ENCODE data around the gene EEF1A1. TPM values are rescaled to one million over a fixed set of nuclear protein-coding genes. Genes with fewer than 3 reads are reported as not detected.
A peak's percentile ranks its signal among the peaks of the same experiment; 100 is the strongest.
"Not testable (repeated sequence)": the region's sequence is repeated elsewhere in the genome, so short reads cannot be mapped to it uniquely, and the experiment has no call there.

Gene EEF1A1
- 20,572 TPM for polyA plus RNA-seq (2013, experiment 1 of 2)
- polyA plus RNA-seq (2013, experiment 2 of 2): 20,834 TPM

DNA sequence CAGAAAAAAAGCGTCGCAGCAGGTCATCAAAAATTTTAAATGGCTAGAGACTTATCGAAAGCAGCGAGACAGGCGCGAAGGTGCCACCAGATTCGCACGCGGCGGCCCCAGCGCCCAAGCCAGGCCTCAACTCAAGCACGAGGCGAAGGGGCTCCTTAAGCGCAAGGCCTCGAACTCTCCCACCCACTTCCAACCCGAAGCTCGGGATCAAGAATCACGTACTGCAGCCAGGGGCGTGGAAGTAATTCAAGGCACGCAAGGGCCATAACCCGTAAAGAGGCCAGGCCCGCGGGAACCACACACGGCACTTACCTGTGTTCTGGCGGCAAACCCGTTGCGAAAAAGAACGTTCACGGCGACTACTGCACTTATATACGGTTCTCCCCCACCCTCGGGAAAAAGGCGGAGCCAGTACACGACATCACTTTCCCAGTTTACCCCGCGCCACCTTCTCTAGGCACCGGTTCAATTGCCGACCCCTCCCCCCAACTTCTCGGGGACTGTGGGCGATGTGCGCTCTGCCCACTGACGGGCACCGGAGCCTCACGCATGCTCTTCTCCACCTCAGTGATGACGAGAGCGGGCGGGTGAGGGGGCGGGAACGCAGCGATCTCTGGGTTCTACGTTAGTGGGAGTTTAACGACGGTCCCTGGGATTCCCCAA lies at the start of gene EEF1A1:
Gene EEF1A1 (minus strand): TSS at position 345 of the 663 bp plus-strand sequence. CDS start 1,006 bp downstream, outside the sequence.
- H3K23ac ChIP-seq (ENCODE audit: low read depth, low read length, poor library complexity): peak within 1 kb of the TSS; percentile 99
- peak within 1 kb of the TSS; percentile 71 for H3K4me2 ChIP-seq (ENCODE audit: insufficient read depth, low read length, poor library complexity, severe bottlenecking)
- peak within 1 kb of the TSS; percentile 98 for H3K4ac ChIP-seq (ENCODE audit: low read length)
- no peak within 1 kb of the TSS for H4K91ac ChIP-seq (ENCODE audit: low read depth, low read length, poor library complexity)
- H3K27ac ChIP-seq (replicated peaks; ENCODE audit: low read length): peak within 1 kb of the TSS; percentile 99
- H3K18ac ChIP-seq (ENCODE audit: low read length): peak within 1 kb of the TSS; percentile 98
- DNase-seq (ENCODE audit: low spot score): peak; percentile 99
- H3K9ac ChIP-seq (ENCODE audit: low read depth, low read length, poor library complexity): peak within 1 kb of the TSS; percentile 99
- WGBS, 2 donors (ENCODE audit: extremely low coverage in 2 of 2, insufficient read length in 2 of 2, insufficient replicate concordance in 1 of 2): no CpG with 5 or more reads among the region's 53 CpGs
- peaks cover 0 to 2% of the 10 kb centered on the region in 2 donors for H3K9me3 ChIP-seq (replicated peaks in 1 of 2; ENCODE audit: control insufficient read depth in 2 of 2, insufficient read depth in 1 of 2, low read depth in 1 of 2, low read length in 2 of 2)
- peak within 1 kb of the TSS; percentile 92 for H2BK15ac ChIP-seq (ENCODE audit: low read length)
- peak within 1 kb of the TSS; percentile 96 for H2BK120ac ChIP-seq (ENCODE audit: low read depth, low read length)
- H3K4me3 ChIP-seq (ENCODE audit: low read length in 2 of 2): peak within 1 kb of the TSS; percentile 91 to 99
- H3K27me3 ChIP-seq (ENCODE audit: control insufficient read depth in 3 of 3, insufficient read depth in 3 of 3, low read depth in 1 of 3, low read length in 3 of 3): no peaks in the 10 kb centered on the region
- peak within 1 kb of the TSS; percentile 88 for H2AFZ ChIP-seq (ENCODE audit: low read length)
- H3K14ac ChIP-seq (ENCODE audit: low read length): peak within 1 kb of the TSS; percentile 97
- H4K8ac ChIP-seq (ENCODE audit: low read depth, low read length): peak within 1 kb of the TSS; percentile 82
- H2AK5ac ChIP-seq (ENCODE audit: low read depth, low read length): peak within 1 kb of the TSS; percentile 100
- peaks cover 6 to 9% of the 10 kb centered on the region in 2 donors for H3K4me1 ChIP-seq (ENCODE audit: control insufficient read depth in 2 of 2, insufficient read depth in 1 of 2, low read depth in 1 of 2, low read length in 2 of 2)
- H2BK12ac ChIP-seq (ENCODE audit: low read length): peak within 1 kb of the TSS; percentile 10
- H3K79me1 ChIP-seq (ENCODE audit: low read depth, low read length): peaks cover 6% of the 10 kb centered on the region
- H2BK5ac ChIP-seq (ENCODE audit: low read length): peak within 1 kb of the TSS; percentile 99
- peaks cover 25 to 43% of the 10 kb centered on the region in 2 donors for H3K36me3 ChIP-seq (replicated peaks in 1 of 2; ENCODE audit: control insufficient read depth in 2 of 2, insufficient read depth in 2 of 2, low read length in 2 of 2)

DNA sequence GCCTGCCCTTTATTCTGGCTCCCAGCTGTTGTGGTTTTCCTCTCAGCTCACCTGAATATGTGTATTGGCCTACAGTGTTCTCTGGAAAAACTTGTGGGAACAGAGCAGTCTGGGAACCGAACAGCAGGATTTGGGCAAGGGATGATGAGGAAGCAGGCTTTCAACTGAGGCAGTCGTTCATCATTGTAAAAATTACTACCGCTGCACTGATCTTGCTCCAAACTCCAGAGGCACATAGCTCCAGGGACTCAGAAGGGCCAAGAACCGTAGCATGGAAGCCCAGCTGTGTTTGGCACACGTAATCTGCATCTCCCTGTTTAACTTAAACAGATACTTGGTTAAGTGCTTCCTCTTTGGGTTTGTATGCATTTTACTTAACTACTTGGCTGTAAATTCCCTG lies 48.3 kb upstream of the EEF1A1 start:
- Histone ChIP-seq H3K23ac (ENCODE audit: low read depth, low read length, poor library complexity) (no peak overlapping the region), H3K9ac (ENCODE audit: low read depth, low read length, poor library complexity) (no peak overlapping the region), H2AFZ (ENCODE audit: low read length) (no peak overlapping the region), H2AK5ac (ENCODE audit: low read depth, low read length) (no peak overlapping the region), H3K79me1 (ENCODE audit: low read depth, low read length) (no peaks in the 10 kb centered on the region), H3K27me3 (ENCODE audit: control insufficient read depth in 3 of 3, insufficient read depth in 3 of 3, low read depth in 1 of 3, low read length in 3 of 3) (no peaks in the 10 kb centered on the region), H3K18ac (ENCODE audit: low read length) (peak overlapping the region; percentile 60), H3K27ac (replicated peaks; ENCODE audit: low read length) (no peak overlapping the region), H3K9me3 (replicated peaks in 1 of 2; ENCODE audit: control insufficient read depth in 2 of 2, insufficient read depth in 1 of 2, low read depth in 1 of 2, low read length in 2 of 2) (peaks cover 0 to 2% of the 10 kb centered on the region in 2 donors), H3K36me3 (replicated peaks in 1 of 2; ENCODE audit: control insufficient read depth in 2 of 2, insufficient read depth in 2 of 2, low read length in 2 of 2) (no peaks in the 10 kb centered on the region), H3K4me1 (ENCODE audit: control insufficient read depth in 2 of 2, insufficient read depth in 1 of 2, low read depth in 1 of 2, low read length in 2 of 2) (peaks cover 8% of the 10 kb centered on the region in 2 donors), H2BK15ac (ENCODE audit: low read length) (no peak overlapping the region), H4K8ac (ENCODE audit: low read depth, low read length) (peak overlapping the region; percentile 49), H2BK5ac (ENCODE audit: low read length) (no peak overlapping the region), H3K4ac (ENCODE audit: low read length) (no peak overlapping the region), H3K14ac (ENCODE audit: low read length) (no peak overlapping the region), H2BK12ac (ENCODE audit: low read length) (no peak overlapping the region), H3K4me3 (ENCODE audit: low read length in 2 of 2) (no peak overlapping the region), H3K4me2 (ENCODE audit: insufficient read depth, low read length, poor library complexity, severe bottlenecking) (no peak overlapping the region), H2BK120ac (ENCODE audit: low read depth, low read length) (no peak overlapping the region), H4K91ac (ENCODE audit: low read depth, low read length, poor library complexity) (no peak overlapping the region)
- no peak for DNase-seq (ENCODE audit: low spot score)
- WGBS, 2 donors (ENCODE audit: extremely low coverage in 2 of 2, insufficient read length in 2 of 2, insufficient replicate concordance in 1 of 2): no CpG with 5 or more reads among the region's 5 CpGs

DNA sequence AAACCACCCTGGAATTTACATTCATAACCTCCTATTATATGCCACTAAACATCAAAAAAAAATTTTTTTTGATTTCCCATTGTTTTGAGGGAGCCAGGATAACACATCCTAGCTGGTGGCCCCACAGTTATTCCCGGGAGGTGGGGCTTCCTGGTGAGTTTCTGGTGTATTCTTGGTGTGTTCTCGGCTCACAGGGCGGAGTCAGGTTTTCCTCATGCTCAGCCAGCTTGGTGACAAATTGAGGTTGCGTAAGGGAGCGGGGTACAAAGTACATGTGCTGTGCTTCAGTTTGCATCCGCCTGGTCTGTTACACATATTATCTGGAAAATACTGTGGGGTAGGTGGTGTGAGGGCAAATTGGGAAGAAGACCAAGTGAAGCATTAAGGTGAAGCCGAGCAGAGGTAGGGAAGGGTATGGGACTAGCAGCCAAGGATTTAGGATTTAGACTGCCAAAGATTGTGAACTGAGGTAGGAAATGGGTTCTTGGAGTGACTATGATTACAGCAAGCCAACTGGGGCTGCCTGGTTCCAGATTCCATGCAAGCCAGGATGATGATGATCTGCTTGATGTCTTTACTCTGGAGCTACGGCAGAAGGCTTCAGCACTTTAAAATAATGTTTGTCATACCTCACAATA lies 46.2 kb upstream of the EEF1A1 start:
- Histone ChIP-seq H3K27ac (replicated peaks; ENCODE audit: low read length) (peak overlapping the region; percentile 36), H2BK15ac (ENCODE audit: low read length) (peak overlapping the region; percentile 40), H2AK5ac (ENCODE audit: low read depth, low read length) (no peak overlapping the region), H3K36me3 (replicated peaks in 1 of 2; ENCODE audit: control insufficient read depth in 2 of 2, insufficient read depth in 2 of 2, low read length in 2 of 2) (no peaks in the 10 kb centered on the region), H2BK5ac (ENCODE audit: low read length) (peak overlapping the region; percentile 84), H3K4ac (ENCODE audit: low read length) (no peak overlapping the region), H3K9ac (ENCODE audit: low read depth, low read length, poor library complexity) (no peak overlapping the region), H3K79me1 (ENCODE audit: low read depth, low read length) (no peaks in the 10 kb centered on the region), H3K4me1 (ENCODE audit: control insufficient read depth in 2 of 2, insufficient read depth in 1 of 2, low read depth in 1 of 2, low read length in 2 of 2) (peaks cover 8% of the 10 kb centered on the region in 2 donors), H3K23ac (ENCODE audit: low read depth, low read length, poor library complexity) (no peak overlapping the region), H3K18ac (ENCODE audit: low read length) (no peak overlapping the region), H2AFZ (ENCODE audit: low read length) (no peak overlapping the region), H3K14ac (ENCODE audit: low read length) (no peak overlapping the region), H3K9me3 (replicated peaks in 1 of 2; ENCODE audit: control insufficient read depth in 2 of 2, insufficient read depth in 1 of 2, low read depth in 1 of 2, low read length in 2 of 2) (peaks cover 0 to 2% of the 10 kb centered on the region in 2 donors), H2BK120ac (ENCODE audit: low read depth, low read length) (peak overlapping the region; percentile 33), H2BK12ac (ENCODE audit: low read length) (no peak overlapping the region), H3K27me3 (ENCODE audit: control insufficient read depth in 3 of 3, insufficient read depth in 3 of 3, low read depth in 1 of 3, low read length in 3 of 3) (no peaks in the 10 kb centered on the region), H4K8ac (ENCODE audit: low read depth, low read length) (no peak overlapping the region), H3K4me2 (ENCODE audit: insufficient read depth, low read length, poor library complexity, severe bottlenecking) (no peak overlapping the region), H3K4me3 (ENCODE audit: low read length in 2 of 2) (no peak overlapping the region), H4K91ac (ENCODE audit: low read depth, low read length, poor library complexity) (peak overlapping the region; percentile 6)
- DNase-seq (ENCODE audit: low spot score): no peak
- no CpG with 5 or more reads among the region's 8 CpGs for WGBS, 2 donors (ENCODE audit: extremely low coverage in 2 of 2, insufficient read length in 2 of 2, insufficient replicate concordance in 1 of 2)

DNA sequence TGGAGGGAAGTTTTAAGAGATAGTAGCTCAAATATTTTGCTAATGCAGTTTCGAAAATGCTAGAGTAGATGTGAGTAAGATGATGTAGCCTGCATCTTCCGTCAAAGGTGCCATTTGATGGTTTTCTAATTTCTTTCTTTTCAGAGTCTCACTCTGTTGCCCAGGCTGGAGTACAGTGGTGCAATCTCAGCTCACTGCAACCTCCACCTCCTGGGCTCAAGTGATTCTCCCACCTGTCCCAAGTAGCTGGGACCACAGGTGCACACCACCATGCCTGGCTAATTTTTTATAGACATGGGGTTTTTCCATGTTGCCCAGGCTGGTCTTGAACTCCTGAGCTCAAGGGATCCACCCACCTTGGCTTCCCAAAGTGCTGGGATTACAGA lies 45.6 kb upstream of the EEF1A1 start:
- not testable (repeated sequence) for H2BK15ac ChIP-seq (ENCODE audit: low read length); H2BK12ac ChIP-seq (ENCODE audit: low read length); H3K9ac ChIP-seq (ENCODE audit: low read depth, low read length, poor library complexity); H3K4me3 ChIP-seq (ENCODE audit: low read length in 2 of 2); H3K27me3 ChIP-seq (ENCODE audit: control insufficient read depth in 3 of 3, insufficient read depth in 3 of 3, low read depth in 1 of 3, low read length in 3 of 3); H3K18ac ChIP-seq (ENCODE audit: low read length); H2BK5ac ChIP-seq (ENCODE audit: low read length); H3K36me3 ChIP-seq (replicated peaks in 1 of 2; ENCODE audit: control insufficient read depth in 2 of 2, insufficient read depth in 2 of 2, low read length in 2 of 2); DNase-seq (ENCODE audit: low spot score); H3K23ac ChIP-seq (ENCODE audit: low read depth, low read length, poor library complexity); H3K4ac ChIP-seq (ENCODE audit: low read length); H3K4me2 ChIP-seq (ENCODE audit: insufficient read depth, low read length, poor library complexity, severe bottlenecking); H2BK120ac ChIP-seq (ENCODE audit: low read depth, low read length); H2AK5ac ChIP-seq (ENCODE audit: low read depth, low read length); H3K79me1 ChIP-seq (ENCODE audit: low read depth, low read length); H3K9me3 ChIP-seq (replicated peaks in 1 of 2; ENCODE audit: control insufficient read depth in 2 of 2, insufficient read depth in 1 of 2, low read depth in 1 of 2, low read length in 2 of 2); H3K4me1 ChIP-seq (ENCODE audit: control insufficient read depth in 2 of 2, insufficient read depth in 1 of 2, low read depth in 1 of 2, low read length in 2 of 2); H3K14ac ChIP-seq (ENCODE audit: low read length); H4K8ac ChIP-seq (ENCODE audit: low read depth, low read length); H4K91ac ChIP-seq (ENCODE audit: low read depth, low read length, poor library complexity)
- peak overlapping the region; percentile 32 for H3K27ac ChIP-seq (replicated peaks; ENCODE audit: low read length)
- WGBS, 2 donors (ENCODE audit: extremely low coverage in 2 of 2, insufficient read length in 2 of 2, insufficient replicate concordance in 1 of 2): no CpG with 5 or more reads among the region's 2 CpGs
- peak overlapping the region; percentile 68 for H2AFZ ChIP-seq (ENCODE audit: low read length)

Measured in neuronal stem cell (in vitro differentiated cells).